Activated effector memory CD4-positive, alpha-beta T cell treated with Interleukin-2 at 50 U/mL for 16 hours (primary cell): ENCODE measurements around the gene SPOCD1.
A peak's percentile ranks its signal among the peaks of the same experiment; 100 is the strongest.

Experiments used
- DNase-seq: peaks from one replicate; pipeline ENCODE4 v3.0.0-alpha.2; 2020

Gene SPOCD1

DNA sequence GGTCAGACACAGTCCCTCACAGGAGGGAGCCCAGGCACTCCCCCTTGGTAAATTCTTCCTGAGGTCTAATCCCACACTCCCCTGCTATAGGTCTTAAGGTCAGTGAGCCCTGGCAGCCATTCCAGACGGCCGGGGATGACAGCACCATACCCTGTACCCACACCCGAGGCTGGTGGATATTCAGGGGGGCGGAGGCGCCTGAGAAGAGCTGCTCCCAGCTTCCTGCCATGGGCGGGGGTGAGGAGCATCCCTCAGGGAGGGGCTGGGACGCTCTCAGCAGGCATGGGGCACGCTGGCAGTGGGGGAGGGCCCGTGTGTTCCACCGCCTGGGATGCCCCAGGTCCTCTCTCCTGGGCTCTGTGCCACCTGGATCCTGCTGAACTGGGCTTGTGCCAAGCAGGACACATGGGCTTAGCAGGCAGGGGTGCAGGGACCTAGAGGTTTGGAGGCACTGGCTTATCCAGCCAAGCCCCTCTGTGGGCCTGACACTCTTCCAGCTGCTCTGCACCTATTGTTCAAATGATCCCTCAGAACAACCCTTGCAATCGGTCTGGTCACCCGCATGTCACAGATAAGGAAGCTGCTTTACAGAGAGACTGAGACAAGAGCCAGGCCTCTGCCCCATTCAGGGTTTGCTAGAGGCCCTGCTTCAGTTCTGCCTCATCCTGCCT is 46.0 kb downstream of the SPOCD1 start:
- no peak for DNase-seq

DNA sequence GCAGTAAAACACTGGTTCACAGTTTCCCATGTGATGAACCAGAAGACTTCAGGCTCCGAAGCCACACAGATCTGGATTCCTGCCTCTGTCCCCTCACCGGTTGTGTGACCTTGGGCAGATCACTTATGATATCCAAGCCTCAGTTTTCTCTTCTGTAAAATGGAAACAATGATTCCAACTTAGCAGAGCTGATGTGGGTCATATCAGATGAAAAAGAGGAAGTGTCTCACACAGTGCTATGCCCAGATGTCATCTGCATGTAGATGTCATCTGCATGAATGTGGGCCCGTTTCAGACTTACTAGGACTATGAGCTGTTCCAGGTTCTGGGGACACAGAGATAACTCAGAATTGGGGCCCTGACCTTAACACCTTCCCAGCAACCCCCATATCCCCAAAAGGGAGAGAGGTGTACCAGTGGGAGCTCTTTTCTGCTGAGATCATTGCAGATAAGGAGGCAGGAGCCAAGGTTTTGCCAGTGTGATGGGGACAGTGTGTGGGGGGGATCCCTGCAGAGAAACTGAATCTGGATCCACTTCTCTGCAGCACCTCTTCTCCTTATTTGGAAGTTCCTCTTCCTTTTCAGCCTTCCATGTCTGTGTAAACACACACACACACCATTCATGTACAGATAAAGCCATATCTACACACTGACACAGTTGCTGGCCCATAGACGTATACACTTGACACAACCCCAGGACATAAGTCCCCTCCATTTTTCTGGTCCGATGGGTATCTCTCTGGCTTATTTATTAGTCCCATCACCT is 46.7 kb downstream of the SPOCD1 start:
- no peak for DNase-seq

DNA sequence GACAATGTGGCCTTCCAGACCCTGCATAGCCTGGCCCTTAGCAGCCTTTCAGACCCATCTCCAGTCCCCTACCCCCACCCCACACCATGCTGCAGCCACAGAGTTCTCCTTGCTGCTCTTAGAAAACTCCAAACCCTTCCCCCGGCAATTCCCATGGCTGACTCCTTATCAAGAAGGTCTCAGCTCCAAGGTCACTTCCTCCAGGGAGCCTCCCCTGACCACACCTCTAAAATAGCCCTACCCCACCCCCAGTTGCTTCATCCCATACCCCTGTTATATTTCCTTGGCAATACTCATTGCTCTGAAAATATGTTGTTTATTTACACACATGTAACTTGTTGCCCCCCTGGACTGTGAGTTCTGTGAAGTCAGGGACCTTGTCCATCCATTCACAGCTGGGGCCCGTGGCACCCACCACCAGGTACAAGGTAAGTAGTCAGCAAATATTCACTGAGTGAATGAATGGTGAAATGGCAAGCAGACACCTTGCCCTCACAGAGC is 47.4 kb downstream of the SPOCD1 start:
- no peak for DNase-seq

DNA sequence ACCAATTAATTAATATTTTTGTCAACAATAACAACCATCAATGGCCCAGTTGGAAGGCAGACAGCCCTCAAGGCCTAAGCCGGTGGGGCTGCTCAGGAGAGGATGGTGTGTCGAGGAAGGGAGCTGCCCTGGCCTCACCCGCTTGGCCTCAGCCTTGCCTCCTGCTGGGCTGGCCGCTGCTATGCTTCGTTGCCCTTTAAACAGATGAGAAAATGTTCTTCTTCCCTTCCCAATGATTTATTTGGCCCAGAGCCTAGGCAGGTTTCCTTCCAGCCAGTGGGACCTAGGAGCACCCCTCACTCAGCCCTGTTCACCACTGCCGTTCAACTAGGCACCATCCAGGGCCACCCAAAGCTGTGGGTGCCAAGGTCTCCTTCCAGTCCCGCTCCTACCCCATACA is 48.6 kb downstream of the SPOCD1 start:
- no peak for DNase-seq

DNA sequence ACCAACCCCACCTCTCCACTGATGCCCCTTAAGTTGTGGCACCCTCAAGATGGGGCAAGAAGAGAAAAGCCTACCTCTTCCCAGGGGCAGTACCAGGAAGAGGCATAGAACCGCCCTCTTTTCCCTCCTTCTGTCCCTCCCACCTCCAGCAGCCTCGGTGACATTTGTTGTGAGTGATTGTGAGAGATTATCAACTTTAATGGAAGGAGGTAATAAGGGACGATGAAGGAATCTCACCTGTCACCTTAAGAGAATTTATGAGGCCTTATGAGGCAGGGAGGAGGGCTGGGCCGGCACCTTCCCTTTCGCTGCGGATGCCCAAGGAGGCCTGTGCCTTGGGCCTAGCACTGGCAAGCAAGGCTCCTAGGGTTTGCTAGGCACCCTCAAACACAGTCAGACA is 50.3 kb downstream of the SPOCD1 start:
- DNase-seq, result no peak

DNA sequence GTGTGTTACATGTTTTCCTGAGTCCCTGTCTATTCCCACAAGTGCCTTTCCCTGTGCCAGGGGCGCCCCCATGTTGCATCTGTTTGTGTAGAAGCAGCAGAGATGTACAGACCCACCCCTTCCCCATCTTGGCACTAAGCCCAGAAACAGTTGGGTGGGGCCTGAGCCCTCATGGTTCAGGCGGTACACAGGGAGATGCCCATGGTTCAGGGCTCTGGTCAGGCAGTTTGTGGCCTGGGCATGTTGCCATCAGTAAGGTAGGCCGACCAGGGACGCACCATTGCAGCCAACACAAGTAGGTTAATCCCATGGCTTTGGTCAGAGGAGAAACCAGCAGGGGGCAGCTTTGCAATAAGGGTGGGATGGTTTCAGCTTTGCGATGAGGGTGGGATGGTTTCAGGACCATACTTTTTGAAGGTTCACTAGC is 50.8 kb downstream of the SPOCD1 start:
- DNase-seq, result no peak

DNA sequence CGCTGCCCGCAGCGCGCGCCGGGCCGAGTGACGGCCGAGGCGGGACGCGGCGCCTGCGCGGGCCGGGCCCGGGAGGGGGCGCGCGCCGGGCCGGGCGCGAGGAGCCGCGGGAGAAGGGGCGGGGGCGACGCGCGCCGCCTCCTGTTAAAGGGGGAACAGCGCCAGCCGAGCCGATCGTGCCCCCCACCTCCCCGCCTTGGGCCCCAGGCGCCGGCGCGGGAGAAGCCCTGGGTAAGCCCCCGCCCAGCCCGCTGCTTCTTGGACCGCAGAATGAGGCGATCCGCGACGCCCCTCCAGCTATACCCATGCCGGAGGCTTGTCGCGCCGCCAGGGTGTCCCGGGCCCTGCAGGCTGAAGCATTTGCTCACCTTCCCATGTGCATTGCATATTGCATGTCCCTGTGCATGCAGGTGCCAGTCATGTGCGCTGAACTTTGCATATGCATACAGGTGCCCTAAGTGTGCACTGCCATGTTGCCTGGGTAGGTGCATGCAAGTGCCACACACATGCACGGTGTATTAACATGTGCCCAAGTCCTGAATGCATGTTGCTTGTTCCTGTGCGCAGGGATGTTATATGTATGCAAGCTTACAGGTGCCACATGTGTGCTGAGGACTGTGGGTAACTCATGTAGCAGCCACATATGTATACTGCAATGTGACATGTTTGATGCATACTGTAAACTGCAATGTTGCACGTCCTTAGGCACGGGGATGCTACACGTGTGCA is 51.3 kb downstream of the SPOCD1 start, which contains the start of gene ADGRB2:
TSS of gene ADGRB2 (minus strand) at position 29 of the 729 bp plus-strand sequence. CDS start 7,119 bp downstream, outside the sequence.
- no peak for DNase-seq

DNA sequence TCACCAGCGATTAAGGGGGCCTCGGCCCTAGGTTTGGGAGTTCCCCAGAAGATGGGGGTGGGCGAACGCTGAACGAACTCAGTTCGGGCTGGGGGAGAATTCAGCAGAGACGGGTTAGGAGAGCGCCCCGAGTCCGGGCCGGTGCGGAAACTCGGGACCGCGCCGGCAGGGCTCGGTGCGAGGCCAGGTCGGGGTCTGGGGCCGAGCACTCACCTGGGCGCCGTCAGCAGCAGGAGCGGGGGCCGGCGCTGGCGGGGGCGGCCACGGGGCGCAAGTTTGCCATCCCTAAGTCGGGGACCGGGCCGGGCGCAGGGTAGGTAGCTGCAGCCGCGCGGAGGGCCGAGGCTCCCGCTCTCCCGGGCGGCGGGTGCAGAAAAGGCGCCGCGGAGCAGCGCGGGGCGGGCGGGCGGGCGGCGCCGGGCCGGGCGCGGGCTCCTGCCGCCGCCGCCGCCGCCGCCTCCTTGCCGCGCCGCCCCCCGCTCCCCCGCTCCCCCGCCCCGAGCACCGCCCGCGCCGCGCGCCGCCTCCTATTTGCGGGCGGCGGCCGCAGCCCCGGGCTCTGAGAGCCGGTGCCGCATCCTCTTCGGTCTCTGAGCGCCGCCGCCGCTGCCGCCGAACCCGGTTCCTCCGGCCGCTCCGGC is 52.0 kb downstream of the SPOCD1 start:
- no peak for DNase-seq

DNA sequence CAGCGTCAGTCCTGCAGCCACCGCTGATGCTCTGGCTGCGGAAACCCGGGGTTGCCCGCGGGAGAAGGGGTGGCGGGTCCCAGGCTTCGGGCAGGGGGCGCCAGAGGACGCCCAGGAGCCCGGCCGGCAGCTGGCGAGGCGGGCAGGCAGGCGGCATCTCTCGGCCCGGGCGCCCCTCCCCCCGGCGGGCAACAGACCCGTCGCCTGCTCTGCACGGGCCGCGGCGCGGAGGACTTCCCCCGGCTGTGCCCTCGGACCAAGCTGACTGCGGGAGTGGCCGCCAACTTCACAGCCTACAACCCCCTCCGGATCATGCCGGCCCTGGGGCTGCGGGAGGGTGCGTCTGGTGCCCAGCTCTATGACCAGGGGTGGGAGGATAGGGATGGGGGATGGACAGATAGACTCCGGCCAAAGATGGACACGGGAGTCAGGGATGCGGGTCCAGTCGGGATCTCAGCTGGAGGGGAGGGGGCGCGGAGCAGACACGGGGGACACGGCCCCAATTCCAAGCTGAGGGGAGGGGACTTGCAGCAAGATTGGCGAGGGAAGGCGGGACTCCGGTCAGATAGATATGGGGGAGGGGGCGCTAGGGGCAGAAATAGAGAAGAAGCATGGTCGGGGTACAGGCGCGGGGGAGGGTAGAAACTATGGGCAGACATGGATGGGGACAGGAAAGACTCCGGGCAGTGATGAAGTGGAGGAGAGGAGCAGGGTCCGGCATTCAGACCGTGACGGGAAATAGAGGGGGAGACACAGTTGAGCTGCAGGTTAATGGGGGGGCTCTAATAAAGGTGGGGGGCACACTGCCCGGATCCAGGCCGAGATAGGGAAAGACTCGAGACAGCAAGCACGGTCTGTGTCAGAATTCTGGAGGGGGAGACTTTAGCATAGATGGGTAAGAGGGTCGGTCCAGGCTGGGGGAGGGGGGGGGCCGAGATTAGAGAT is 52.8 kb downstream of the SPOCD1 start:
- peak; percentile 49 for DNase-seq

DNA sequence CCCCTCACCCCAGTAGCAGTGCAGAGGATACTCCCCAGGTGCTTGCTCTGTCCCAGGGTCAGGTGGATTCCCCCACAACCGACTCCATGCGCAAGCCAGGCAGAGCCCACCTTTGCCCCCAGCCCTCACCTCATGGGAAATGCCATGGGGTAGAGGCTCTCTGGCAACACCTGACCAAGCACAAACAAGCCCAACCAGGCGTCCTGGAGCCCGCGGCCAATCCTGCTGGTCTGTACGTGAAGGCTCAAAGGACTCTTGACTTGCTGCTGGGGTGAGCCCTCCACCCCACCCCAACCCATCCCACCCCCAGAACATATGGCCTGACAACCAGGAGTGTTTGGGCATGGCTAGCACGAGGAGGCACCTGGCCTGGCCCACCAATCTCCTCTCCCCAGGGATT is 53.5 kb downstream of the SPOCD1 start:
- no peak for DNase-seq

DNA sequence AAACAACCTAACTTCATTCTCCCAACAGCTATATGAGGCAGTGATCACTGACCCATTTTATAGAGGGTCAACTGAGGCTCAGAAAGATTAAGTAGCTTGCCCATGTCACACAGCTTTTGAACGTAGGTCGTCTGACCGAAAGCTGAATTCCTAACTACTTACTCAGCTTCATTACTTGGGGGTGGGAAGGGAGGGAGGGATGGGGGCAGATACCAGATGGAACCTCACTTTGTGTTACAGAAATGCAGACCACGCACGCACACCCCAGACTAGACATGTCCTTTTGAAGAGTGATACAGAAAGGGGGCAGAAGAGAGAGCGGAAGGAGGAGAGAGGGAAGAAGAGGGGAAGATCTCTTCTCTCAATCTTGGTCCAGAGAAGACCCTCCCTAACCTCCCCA is 53.9 kb downstream of the SPOCD1 start:
- DNase-seq, result no peak

DNA sequence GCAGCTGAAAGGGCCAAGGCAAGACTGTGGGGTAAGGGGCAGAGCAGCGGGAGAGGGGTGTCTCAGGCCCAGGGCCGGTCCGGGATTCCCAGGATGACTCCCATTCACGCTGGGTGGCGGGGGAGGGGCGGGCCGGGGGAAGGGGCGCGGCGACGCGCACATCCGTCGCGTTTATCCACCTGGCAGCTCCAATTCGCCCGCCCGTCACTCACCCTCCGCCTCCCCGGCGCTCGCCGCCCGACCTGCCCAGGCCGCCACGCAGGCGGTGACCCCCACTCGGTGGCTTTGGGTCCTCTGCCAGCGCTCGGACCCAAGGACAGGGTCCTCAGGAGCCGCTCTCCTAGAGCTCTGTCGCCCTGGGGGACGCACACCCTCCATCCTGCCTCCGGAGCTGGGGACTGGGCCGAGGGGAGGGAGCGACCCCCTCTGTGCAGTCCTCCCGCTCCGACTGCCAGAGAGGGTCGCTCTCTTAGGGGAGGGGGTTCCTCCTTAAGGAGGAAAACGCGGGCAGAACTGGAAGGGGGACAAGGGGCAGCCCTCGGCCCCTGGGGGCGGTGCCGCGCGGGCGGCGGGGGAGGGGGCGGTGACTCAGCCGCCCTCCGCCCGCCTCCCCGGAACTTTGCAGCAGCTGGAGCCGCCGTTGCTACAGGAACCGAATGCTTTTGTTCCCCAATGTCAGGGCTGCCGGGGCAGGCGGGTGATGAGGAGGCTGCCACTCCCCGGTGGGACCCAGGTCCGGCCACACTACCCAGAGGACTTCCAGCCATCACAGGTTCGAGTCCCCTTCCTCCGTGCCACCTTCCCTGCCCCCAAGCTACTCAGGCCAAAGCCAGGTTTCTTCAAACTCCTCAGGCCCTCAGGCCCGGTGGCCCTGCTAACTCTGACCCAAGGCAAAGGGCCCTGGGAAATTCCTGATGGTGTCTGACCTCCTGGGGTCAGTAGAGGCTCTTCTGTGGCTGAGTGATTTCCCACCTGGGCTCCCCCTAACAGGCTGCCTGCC is 55.1 kb downstream of the SPOCD1 start:
- peak; percentile 51 for DNase-seq

DNA sequence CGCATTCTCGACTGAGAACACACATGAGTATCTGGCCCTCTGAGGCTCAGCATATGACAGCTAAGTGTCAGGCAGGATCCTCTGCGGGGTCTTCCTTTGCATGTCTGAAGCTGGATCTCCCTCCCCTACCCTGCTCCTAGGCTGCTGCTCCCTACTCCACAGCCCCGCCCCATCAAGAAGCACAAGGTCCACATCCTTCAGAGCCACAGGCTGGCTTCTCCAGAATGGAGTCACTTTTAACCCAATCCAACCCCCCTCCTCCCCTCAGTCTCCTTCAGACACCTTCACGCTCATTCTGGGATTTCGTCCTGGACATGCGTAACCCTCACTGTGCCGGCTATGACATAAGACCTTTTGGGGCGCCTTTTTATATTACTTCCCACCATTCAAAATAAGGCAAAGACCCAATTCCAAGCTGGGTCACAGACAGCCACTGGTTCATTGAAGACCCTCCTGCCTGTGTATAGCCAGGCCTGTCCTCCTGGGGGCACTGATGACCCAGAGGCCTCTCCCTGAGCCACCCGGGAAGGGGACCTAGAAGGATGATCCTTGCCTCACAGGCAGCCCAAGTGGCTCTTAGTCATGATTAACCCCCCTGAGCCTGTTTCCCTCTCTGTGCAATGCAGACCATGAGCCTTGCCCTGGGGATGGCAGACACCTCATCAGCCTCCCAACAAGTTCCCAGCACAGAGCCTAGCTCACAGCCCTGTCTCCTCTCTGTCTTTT is 56.4 kb downstream of the SPOCD1 start:
- DNase-seq, result no peak

DNA sequence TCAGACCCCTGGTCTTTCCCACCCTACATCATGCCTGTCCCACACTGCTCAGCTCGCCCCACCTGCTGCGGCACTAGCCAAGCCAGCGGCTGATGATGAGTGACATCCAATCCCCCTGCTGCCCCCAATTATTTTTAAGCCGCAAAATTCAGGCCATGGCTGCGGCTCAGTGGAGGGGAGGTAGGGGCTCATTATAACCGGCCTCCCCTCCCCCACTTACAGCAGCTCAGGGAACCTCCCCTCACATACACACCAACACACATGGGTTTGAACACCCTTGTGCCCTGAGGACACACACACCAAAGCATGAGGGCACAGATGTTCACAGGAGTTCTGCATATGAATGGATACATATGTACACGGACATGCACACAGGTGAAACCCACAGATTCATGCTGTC is 57.0 kb downstream of the SPOCD1 start:
- DNase-seq, result no peak

DNA sequence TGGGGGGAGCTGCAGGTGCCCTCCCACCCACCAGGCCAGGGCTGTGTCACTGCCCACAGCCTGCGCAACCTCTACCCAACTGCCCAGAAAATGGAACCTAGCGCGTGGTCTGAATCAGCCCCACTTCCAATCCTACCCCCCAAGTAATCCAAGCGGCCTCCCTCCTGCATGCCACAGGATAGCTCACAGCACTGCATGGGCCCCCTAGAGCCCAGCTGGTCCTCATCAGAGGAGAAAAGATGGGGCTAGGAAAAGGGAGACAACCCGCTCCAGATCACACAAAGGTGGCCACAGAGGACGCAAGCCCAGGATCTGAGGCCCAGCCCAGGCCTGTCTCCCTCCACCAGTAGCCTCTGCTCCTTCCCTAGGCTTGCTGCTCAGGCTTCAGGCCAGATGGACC is 57.8 kb downstream of the SPOCD1 start:
- no peak for DNase-seq

DNA sequence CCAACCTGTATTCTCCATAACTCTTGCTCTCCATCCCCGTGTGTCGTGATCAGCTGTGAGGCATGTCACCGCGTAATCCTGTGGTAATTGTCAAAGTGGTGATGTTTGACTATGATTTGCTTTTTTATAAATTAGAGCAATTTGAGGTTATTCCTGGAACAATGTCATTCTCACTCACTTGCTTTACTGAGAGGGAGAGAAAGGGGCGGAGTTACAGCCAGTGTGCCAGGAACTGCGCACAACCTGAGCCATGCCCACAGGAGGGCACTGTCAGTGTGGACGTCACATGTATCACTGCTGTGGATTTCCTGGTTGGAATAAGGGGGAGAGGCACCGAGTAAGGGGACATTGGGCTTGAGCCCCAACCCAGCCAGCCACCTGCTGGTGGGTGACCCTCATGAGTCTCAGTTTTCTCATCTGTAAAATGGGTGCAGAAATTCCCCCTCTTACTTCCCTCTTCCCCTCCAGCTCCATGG is 58.6 kb downstream of the SPOCD1 start:
- DNase-seq, result no peak

DNA sequence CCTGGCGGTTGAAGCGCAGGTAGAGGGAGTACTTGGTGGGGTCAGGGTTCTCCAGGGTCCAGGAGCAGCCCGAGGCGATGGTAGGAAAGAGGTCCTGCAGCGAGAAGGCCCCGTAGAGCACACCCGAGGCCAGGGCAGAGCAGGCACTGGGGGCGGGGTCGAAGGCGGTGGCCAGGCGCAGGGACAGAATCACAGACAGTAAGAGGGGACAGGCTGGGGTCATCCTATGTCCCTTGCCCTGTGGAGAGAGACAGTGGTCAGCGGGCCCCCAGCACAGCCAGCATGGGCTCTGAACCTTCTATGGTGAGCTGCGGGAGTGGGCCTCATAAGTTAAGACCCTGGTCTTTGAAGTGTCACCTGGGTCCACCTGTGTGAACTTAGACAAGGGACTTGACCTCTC is 59.2 kb downstream of the SPOCD1 start:
- no peak for DNase-seq

DNA sequence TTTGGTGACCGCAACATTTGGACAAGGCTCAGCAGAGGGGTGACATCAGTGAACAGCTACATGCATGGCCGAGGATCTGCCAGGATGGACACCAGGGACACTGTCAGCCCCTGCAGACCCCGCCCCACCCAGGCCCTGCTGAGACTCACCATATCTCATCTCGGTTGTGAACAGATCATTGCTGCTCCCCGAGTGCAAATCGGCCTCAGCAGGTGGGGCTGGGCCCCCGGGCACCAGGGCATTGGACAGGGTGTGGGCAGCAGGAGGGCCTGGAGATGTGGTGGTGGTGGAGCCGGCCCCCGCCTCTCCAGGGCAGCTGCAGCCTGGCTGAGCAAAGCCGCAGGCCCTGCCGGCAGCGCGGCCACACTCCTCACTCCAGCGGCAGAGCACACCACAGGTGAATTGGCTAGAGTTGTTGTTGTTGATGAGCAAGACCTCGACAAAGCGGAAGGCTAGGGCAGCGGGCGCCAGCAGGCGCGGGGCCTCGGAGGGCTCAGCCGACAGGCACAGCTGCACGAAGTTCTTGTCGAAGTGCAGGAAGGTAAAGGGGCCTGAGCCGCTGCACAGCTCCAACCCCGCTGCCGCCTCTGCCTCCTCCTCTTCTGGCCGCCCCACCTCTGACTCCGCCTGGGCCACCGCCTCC is 59.9 kb downstream of the SPOCD1 start:
- no peak for DNase-seq

DNA sequence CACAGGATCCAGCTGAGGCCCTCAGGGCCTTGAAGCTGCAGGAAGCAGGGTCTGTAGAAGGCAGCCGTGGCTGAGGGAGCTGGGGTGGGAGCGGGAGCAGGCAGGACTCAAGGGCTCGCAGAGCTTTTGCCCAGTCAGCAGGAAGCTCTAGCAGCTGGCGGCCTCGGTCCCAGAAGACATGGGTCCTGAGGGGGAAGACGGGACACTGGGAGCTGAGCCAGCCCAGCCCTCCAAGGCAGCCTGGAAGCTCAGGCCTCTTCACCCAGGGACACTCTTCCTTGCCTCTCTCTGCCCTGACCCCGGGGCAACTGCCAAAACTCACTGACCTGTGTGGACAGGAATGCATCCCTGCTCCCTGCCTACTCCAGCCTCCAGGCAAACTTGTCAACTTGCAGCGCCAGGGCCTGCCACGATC is 60.6 kb downstream of the SPOCD1 start:
- DNase-seq, result no peak
